Measurements from ENCODE around the gene DNAH7. TPM values are rescaled to one million over a fixed set of nuclear protein-coding genes. Genes with fewer than 3 reads are reported as not detected.
"Not testable (repeated sequence)": the region's sequence is repeated elsewhere in the genome, so short reads cannot be mapped to it uniquely, and the experiment has no call there.

Gene DNAH7
- total and polyA plus RNA-seq, 2 of the 8 experiments (the other 6 are each of a cell fraction or from before 2014, with no cell fraction given), result 0.07 to 0.08 TPM

DNA sequence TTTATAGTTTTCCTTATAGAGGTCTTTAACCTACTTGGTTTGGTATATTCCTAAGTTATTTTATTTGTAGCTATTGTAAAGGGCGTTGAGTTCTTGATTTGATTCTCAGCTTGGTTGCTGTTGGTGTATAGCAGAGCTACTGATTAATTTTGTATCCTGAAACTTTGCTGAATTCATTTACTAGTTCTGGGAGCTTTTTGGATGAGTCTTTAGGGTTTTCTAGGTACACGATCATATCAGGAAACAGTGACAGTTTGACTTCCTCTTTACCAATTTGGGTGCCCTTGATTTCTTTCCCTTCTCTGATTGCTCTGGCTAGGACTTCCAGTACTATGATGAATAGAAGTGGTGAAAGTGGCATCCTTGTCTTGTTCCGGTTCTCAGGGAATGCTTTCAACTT lies 376.1 kb downstream of the DNAH7 start:
- FAIRE-seq; H4K5ac ChIP-seq (ENCODE audit: insufficient read length, low read depth, low read length); H3K36me3 ChIP-seq (ENCODE audit: control insufficient read depth in 2 of 4, insufficient read depth in 4 of 4, low read length in 3 of 4); H3K4me3 ChIP-seq (ENCODE audit: extremely low read depth in 1 of 4, insufficient read depth in 2 of 4, low read depth in 3 of 4, low read length in 4 of 4); H2AK5ac ChIP-seq (ENCODE audit: low read depth, low read length); H3K9ac ChIP-seq (replicated peaks in 1 of 4; ENCODE audit: extremely low read depth in 1 of 4, low read depth in 3 of 4, low read length in 3 of 4); H3K56ac ChIP-seq (replicated peaks; ENCODE audit: insufficient read length, low read depth, low read length); H2BK15ac ChIP-seq (ENCODE audit: low read length); DNase-seq (ENCODE audit: low read depth in 1 of 2, low spot score in 2 of 2); H2AFZ ChIP-seq (ENCODE audit: low read length); H3K79me1 ChIP-seq (ENCODE audit: low read depth, low read length); H3K4ac ChIP-seq (replicated peaks; ENCODE audit: insufficient read length, low read depth, low read length); H2BK20ac ChIP-seq (ENCODE audit: low read length); H3K14ac ChIP-seq (ENCODE audit: insufficient read length); CTCF ChIA-PET (ENCODE audit: partially characterized antibody); H4K20me1 ChIP-seq (replicated peaks in 1 of 2; ENCODE audit: control insufficient read depth in 1 of 2, insufficient read depth in 2 of 2, low read length in 2 of 2); H3K23me2 ChIP-seq (ENCODE audit: low read depth, low read length); H2BK5ac ChIP-seq (ENCODE audit: low read depth, low read length); H3K18ac ChIP-seq (ENCODE audit: extremely low read depth, low read length); H3K9me3 ChIP-seq (ENCODE audit: insufficient read depth in 2 of 2, low read depth in 1 of 2, low read length in 1 of 2); H2BK12ac ChIP-seq (ENCODE audit: low read depth, low read length); H4K91ac ChIP-seq (replicated peaks; ENCODE audit: insufficient read length, low read length); H3K27ac ChIP-seq (ENCODE audit: low read depth, low read length); H2BK120ac ChIP-seq (replicated peaks; ENCODE audit: low read depth, low read length); H3K4me2 ChIP-seq (ENCODE audit: insufficient read depth in 1 of 2, low read depth in 2 of 2, low read length in 2 of 2); H4K8ac ChIP-seq (ENCODE audit: extremely low read depth, insufficient read depth, low read length); H3K27me3 ChIP-seq (replicated peaks in 1 of 4; ENCODE audit: control insufficient read depth in 3 of 4, extremely low read depth in 1 of 4, insufficient read depth in 3 of 4, low read length in 3 of 4); H3K23ac ChIP-seq (ENCODE audit: insufficient read length); H3K4me1 ChIP-seq (replicated peaks in 1 of 4; ENCODE audit: control insufficient read depth in 3 of 4, insufficient read depth in 4 of 4, low read length in 3 of 4): not testable (repeated sequence)
- 83% methylated on average over 3 of the region's 3 CpGs; no CpG with 5 or more reads in 1 of the 2 experiments for WGBS, 2 experiments (ENCODE audit: extremely low coverage in 1 of 2, insufficient coverage in 1 of 2, insufficient read length in 1 of 2, insufficient replicate concordance in 2 of 2, low coverage in 1 of 2, low lambda C conversion rate in 2 of 2, missing lambda C conversion rate in 1 of 2)
- POLR2A ChIA-PET (ENCODE audit: partially characterized antibody), result interaction anchor here (1.6 kb wide), 1 partner anchor 36 kb away, joined by 4 read pairs; the partner anchor contains the start of gene SLC39A10
- H3K79me2 ChIP-seq (ENCODE audit: control insufficient read depth in 1 of 2, insufficient read depth in 2 of 2, low read length in 2 of 2), result peaks cover 0 to 100% of the 10 kb centered on the region in 2 experiments; a peak in 3 of 4 replicates

Other genes with a start within 250 kb of the DNAH7 start
- gene STK17B, start 102.7 kb upstream of the DNAH7 start, total RNA-seq (2021; fragmentation: NEBNext Ultra II Directional; extraction: Animal tissue kit (Norgen Biotek cat#: 25700)), result 10.5 and 11.8 TPM in 2 replicates
- gene STK17B, start 102.7 kb upstream of the DNAH7 start, polyA plus RNA-seq (2011; rRNA removed), result 0.88 and 1.8 TPM in 2 replicates